ENCODE measurements around the gene NOX4. TPM values are rescaled to one million over a fixed set of nuclear protein-coding genes. Genes with fewer than 3 reads are reported as not detected.
"Not testable (repeated sequence)": the region's sequence is repeated elsewhere in the genome, so short reads cannot be mapped to it uniquely, and the experiment has no call there.

Gene NOX4
- total RNA-seq, 1 experiment from 2014 or later, result 1.5 TPM

DNA sequence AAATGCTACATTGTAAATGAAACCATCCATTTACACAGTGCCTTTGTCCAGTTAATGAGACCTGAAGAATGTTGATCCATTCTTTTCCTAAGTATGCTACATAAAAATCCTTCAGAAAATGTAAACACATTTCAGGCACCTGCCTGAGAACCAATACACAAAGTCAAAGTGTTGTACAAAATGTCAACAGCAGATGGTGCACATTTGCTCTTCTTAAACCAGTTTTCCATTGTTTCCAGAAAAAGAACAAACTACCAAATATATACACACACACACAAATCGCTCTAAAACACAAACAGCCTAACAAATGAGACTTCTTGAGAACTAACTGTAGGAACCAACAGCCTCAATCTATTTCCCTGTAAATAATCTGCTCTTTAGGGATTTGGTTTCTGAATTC, 157.5 kb downstream of the NOX4 start:
- ATAC-seq; DNase-seq (ENCODE audit: low spot score); H3K27me3 Mint-ChIP-seq (ENCODE audit: low read depth); H3K4me3 Mint-ChIP-seq; H3K9me3 Mint-ChIP-seq; H3K36me3 Mint-ChIP-seq; POLR2A ChIA-PET: not testable (repeated sequence)
- H3K4me1 Mint-ChIP-seq, result peaks cover 28% of the 10 kb centered on the region
- H3K27ac Mint-ChIP-seq, result peak overlapping the region; percentile 37
- CTCF ChIA-PET, result interaction anchor here (0.6 kb wide), 1 partner anchor 10 kb away, joined by 3 read pairs; no protein-coding TSS in a partner anchor

- H3K4me1 Mint-ChIP-seq, result peaks cover 40% of the 10 kb centered on the region
- H3K9me3 Mint-ChIP-seq; H3K27me3 Mint-ChIP-seq (ENCODE audit: low read depth); DNase-seq (ENCODE audit: low spot score); CTCF ChIA-PET; ATAC-seq; H3K27ac Mint-ChIP-seq; H3K36me3 Mint-ChIP-seq; POLR2A ChIA-PET: not testable (repeated sequence)
- peak overlapping the region; percentile 20 for H3K4me3 Mint-ChIP-seq
Measured at GRCh38 chr11:89331940-89332339, 159.2 kb downstream of the NOX4 start.

- no peak for DNase-seq (ENCODE audit: low spot score)
- H3K9me3 Mint-ChIP-seq, result no peaks in the 10 kb centered on the region
- ATAC-seq, result peak; percentile 83
- no peak overlapping the region for H3K27ac Mint-ChIP-seq
- ChIA-PET CTCF (no interaction called here), POLR2A (no interaction called here)
- peaks cover 26% of the 10 kb centered on the region for H3K4me1 Mint-ChIP-seq
- TF ChIP-seq KAT7 (CRISPR knock-in tag; IDR thresholded peaks at IDR 0.05; ENCODE audit: borderline replicate concordance), result no peak
- peak; percentile 64 for TF ChIP-seq PRDM15 (CRISPR knock-in tag; IDR thresholded peaks at IDR 0.05)
- no peak overlapping the region for H3K4me3 Mint-ChIP-seq
- no peaks in the 10 kb centered on the region for H3K36me3 Mint-ChIP-seq
- H3K27me3 Mint-ChIP-seq (ENCODE audit: low read depth), result no peaks in the 10 kb centered on the region
Measured at GRCh38 chr11:89327885-89328284, 163.3 kb downstream of the NOX4 start.

GRCh38 chr11:89321401-89321800, 169.8 kb downstream of the NOX4 start:
- DNase-seq (ENCODE audit: low spot score), result no peak
- Mint-ChIP-seq H3K27ac (no peak overlapping the region), H3K9me3 (no peaks in the 10 kb centered on the region), H3K4me1 (peaks cover 21% of the 10 kb centered on the region), H3K36me3 (0 out of 2 replicates have a peak, but pooled peaks cover 3% of the 10 kb centered on the region), H3K4me3 (no peak overlapping the region), H3K27me3 (ENCODE audit: low read depth) (no peaks in the 10 kb centered on the region)
- ChIA-PET POLR2A (no interaction called here), CTCF (interaction anchor here (0.6 kb wide), 1 partner anchor 305 kb away, joined by 3 read pairs; no protein-coding TSS in a partner anchor)
- TF ChIP-seq USF2 (CRISPR knock-in tag; IDR thresholded peaks at IDR 0.05), result no peak
- no peak for ATAC-seq

- H3K27me3 Mint-ChIP-seq (ENCODE audit: low read depth); H3K36me3 Mint-ChIP-seq; H3K9me3 Mint-ChIP-seq; H3K4me1 Mint-ChIP-seq; CTCF ChIA-PET; H3K27ac Mint-ChIP-seq; H3K4me3 Mint-ChIP-seq; DNase-seq (ENCODE audit: low spot score); ATAC-seq; POLR2A ChIA-PET: not testable (repeated sequence)
Measured at GRCh38 chr11:89310607-89311006, 180.6 kb downstream of the NOX4 start.

GRCh38 chr11:89309321-89309985, 181.7 kb downstream of the NOX4 start:
- H3K9me3 Mint-ChIP-seq; H3K4me1 Mint-ChIP-seq; POLR2A ChIA-PET; CTCF ChIA-PET; H3K4me3 Mint-ChIP-seq; H3K27me3 Mint-ChIP-seq (ENCODE audit: low read depth); H3K27ac Mint-ChIP-seq; DNase-seq (ENCODE audit: low spot score); H3K36me3 Mint-ChIP-seq; ATAC-seq: not testable (repeated sequence)

- DNase-seq (ENCODE audit: low spot score); H3K4me3 Mint-ChIP-seq; ATAC-seq; H3K4me1 Mint-ChIP-seq; H3K36me3 Mint-ChIP-seq; CTCF ChIA-PET; H3K27me3 Mint-ChIP-seq (ENCODE audit: low read depth); H3K27ac Mint-ChIP-seq; POLR2A ChIA-PET; H3K9me3 Mint-ChIP-seq: not testable (repeated sequence)
Measured at GRCh38 chr11:89308272-89308671, 182.9 kb downstream of the NOX4 start.

GRCh38 chr11:89303029-89303428, 188.1 kb downstream of the NOX4 start:
- not testable (repeated sequence) for ATAC-seq

DNA sequence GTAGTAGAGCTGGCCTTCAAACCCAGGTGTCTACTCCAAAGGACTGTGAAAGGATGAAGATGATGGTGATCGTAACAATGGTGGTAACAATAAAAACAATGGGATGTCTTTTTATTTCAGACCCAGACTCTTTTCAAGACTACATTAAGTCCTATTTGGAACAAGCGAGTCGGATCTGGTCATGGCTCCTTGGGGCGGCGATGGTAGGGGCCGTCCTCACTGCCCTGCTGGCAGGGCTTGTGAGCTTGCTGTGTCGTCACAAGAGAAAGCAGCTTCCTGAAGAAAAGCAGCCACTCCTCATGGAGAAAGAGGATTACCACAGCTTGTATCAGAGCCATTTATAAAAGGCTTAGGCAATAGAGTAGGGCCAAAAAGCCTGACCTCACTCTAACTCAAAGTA, 196.2 kb downstream of the NOX4 start:
- CTCF ChIA-PET; POLR2A ChIA-PET; H3K9me3 Mint-ChIP-seq; H3K4me3 Mint-ChIP-seq; H3K36me3 Mint-ChIP-seq; H3K27me3 Mint-ChIP-seq (ENCODE audit: low read depth): not testable (repeated sequence)
- Mint-ChIP-seq H3K4me1 (peaks cover 21% of the 10 kb centered on the region), H3K27ac (peak overlapping the region; percentile 57; the same call in 1 of the 2 replicates)
- ATAC-seq (peak; percentile 36), DNase-seq (ENCODE audit: low spot score) (peak; percentile 15)

More at GRCh38 chr11:89303029-89303428, 188.1 kb downstream of the NOX4 start:
- POLR2A ChIA-PET; H3K27ac Mint-ChIP-seq; CTCF ChIA-PET; H3K27me3 Mint-ChIP-seq (ENCODE audit: low read depth); H3K4me3 Mint-ChIP-seq; H3K36me3 Mint-ChIP-seq; H3K9me3 Mint-ChIP-seq; DNase-seq (ENCODE audit: low spot score): not testable (repeated sequence)
- peaks cover 16% of the 10 kb centered on the region for H3K4me1 Mint-ChIP-seq
